A673 (cell line): ENCODE results near the gene RGS16.

Source experiments
- EZH2 ChIP-seq: fragments of 200-600 bp; sonication (generic); IDR thresholded peaks from 2 replicates; pipeline ENCODE4 v1.6.1; 2017; ENCODE audit warnings: borderline replicate concordance, low read depth, mild to moderate bottlenecking, mixed read lengths, antibody characterized with exemption, low read length; ENCODE audit not compliant: poor library complexity, severe bottlenecking
- TF ChIP-seq, protein P1 (sequence below): fragments of 300-800, 200-600 bp; sonication (generic); conservative IDR thresholded peaks from 2 replicates; pipeline ENCODE4 v1.5.1; 2017; ENCODE audit warnings: low read depth, mild to moderate bottlenecking, antibody characterized with exemption, low read length, moderate library complexity, mixed read lengths

- no peak for TF ChIP-seq EZH2
- TF ChIP-seq, protein P1, sequence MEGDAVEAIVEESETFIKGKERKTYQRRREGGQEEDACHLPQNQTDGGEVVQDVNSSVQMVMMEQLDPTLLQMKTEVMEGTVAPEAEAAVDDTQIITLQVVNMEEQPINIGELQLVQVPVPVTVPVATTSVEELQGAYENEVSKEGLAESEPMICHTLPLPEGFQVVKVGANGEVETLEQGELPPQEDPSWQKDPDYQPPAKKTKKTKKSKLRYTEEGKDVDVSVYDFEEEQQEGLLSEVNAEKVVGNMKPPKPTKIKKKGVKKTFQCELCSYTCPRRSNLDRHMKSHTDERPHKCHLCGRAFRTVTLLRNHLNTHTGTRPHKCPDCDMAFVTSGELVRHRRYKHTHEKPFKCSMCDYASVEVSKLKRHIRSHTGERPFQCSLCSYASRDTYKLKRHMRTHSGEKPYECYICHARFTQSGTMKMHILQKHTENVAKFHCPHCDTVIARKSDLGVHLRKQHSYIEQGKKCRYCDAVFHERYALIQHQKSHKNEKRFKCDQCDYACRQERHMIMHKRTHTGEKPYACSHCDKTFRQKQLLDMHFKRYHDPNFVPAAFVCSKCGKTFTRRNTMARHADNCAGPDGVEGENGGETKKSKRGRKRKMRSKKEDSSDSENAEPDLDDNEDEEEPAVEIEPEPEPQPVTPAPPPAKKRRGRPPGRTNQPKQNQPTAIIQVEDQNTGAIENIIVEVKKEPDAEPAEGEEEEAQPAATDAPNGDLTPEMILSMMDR, result no peak
Measured at GRCh38 chr1:182620924-182621585, 16.9 kb upstream of the RGS16 start.
